ENCODE measurements around the gene SELL. TPM values are rescaled to one million over a fixed set of nuclear protein-coding genes. Genes with fewer than 3 reads are reported as not detected.

The SELL gene
- total and polyA plus RNA-seq, 2 of the 4 experiments (the other 2 are of a cell fraction) = not detected

GRCh38 chr1:169727307-169727706 lies 15.9 kb upstream of the SELL start:
- Histone ChIP-seq H2BK15ac (ENCODE audit: low read depth, low read length) (no peak overlapping the region), H3K4me3 (ENCODE audit: insufficient read depth, low read depth, low read length) (no peak overlapping the region), H3K4ac (ENCODE audit: low read depth, low read length) (no peak overlapping the region), H2AFZ (replicated peaks; ENCODE audit: low read length, poor library complexity) (no peak overlapping the region), H4K5ac (ENCODE audit: low read depth, low read length) (no peak overlapping the region), H3K36me3 (ENCODE audit: control insufficient read depth, insufficient read depth, low read length) (no peaks in the 10 kb centered on the region), H2AK5ac (ENCODE audit: low read depth, low read length) (no peak overlapping the region), H2BK120ac (ENCODE audit: low read depth, low read length) (no peak overlapping the region), H2BK5ac (ENCODE audit: low read depth, low read length, poor library complexity, severe bottlenecking) (no peak overlapping the region), H3K9ac (ENCODE audit: low read depth, low read length) (no peak overlapping the region), H3K9me3 (ENCODE audit: control insufficient read depth, insufficient read depth, low read length) (no peaks in the 10 kb centered on the region), H4K91ac (ENCODE audit: insufficient read depth, low read depth, low read length) (no peak overlapping the region), H3K14ac (replicated peaks; ENCODE audit: low read depth, low read length) (no peak overlapping the region), H3K9me1 (ENCODE audit: insufficient read depth, low read length) (no peaks in the 10 kb centered on the region), H3K27ac (ENCODE audit: insufficient read depth, low read length) (no peak overlapping the region), H3K18ac (ENCODE audit: low read depth, low read length) (no peak overlapping the region), H3K4me1 (ENCODE audit: control insufficient read depth, insufficient read depth, low read length) (no peaks in the 10 kb centered on the region), H3K56ac (ENCODE audit: extremely low read depth, insufficient read depth, low read length) (no peak overlapping the region), H3K79me1 (ENCODE audit: low read depth in 1 of 2, low read length in 2 of 2) (no peaks in the 10 kb centered on the region), H3K4me2 (ENCODE audit: low read depth, low read length) (no peak overlapping the region), H4K20me1 (ENCODE audit: insufficient read depth, low read length) (no peaks in the 10 kb centered on the region), H3K23ac (ENCODE audit: low read depth, low read length) (no peak overlapping the region), H2AK9ac (replicated peaks; ENCODE audit: low read depth, low read length, poor library complexity) (no peak overlapping the region), H2BK20ac (ENCODE audit: low read depth, low read length) (no peak overlapping the region), H3K27me3 (ENCODE audit: control insufficient read depth, insufficient read depth, low read length) (peaks cover 2% of the 10 kb centered on the region), H4K8ac (ENCODE audit: low read depth in 2 of 2, low read length in 2 of 2) (no peak overlapping the region)
- TF ChIP-seq RAD21 (IDR thresholded peaks at IDR 0.05; ENCODE audit: low read length) = no peak
- TF ChIP-seq NFE2L2 (IDR thresholded peaks at IDR 0.05; ENCODE audit: low read depth, low read length) = no peak
- TF ChIP-seq ELK1 (IDR thresholded peaks at IDR 0.05; ENCODE audit: borderline replicate concordance, low read depth, low read length) = no peak
- no peak for TF ChIP-seq POLR2A (IDR thresholded peaks at IDR 0.05; ENCODE audit: low read depth, low read length)
- no peak for TF ChIP-seq MAFK (IDR thresholded peaks at IDR 0.05; ENCODE audit: low read depth, low read length)
- TF ChIP-seq RFX5 (IDR thresholded peaks at IDR 0.05; ENCODE audit: low read depth, low read length) = no peak
- no peak for TF ChIP-seq CHD1 (IDR thresholded peaks at IDR 0.05; ENCODE audit: low read depth, low read length)
- no peak for TF ChIP-seq MXI1 (IDR thresholded peaks at IDR 0.05; ENCODE audit: borderline replicate concordance, low read depth, low read length)
- no peak for TF ChIP-seq CEBPB (IDR thresholded peaks at IDR 0.05; ENCODE audit: low read depth, low read length)
- TF ChIP-seq SMC3 (IDR thresholded peaks at IDR 0.05; ENCODE audit: low read depth, low read length) = no peak
- WGBS, 2 experiments (ENCODE audit: extremely low coverage in 2 of 2, insufficient read length in 1 of 2) = 57% methylated on average over 3 of the region's 6 CpGs; no CpG with 5 or more reads in 1 of the 2 experiments
- ChIA-PET POLR2A (ENCODE audit: unreplicated experiment) (no interaction called here), CTCF (interaction anchor here (1.0 kb wide), 1 partner anchor 15 kb away, joined by 5 read pairs; no protein-coding TSS in a partner anchor)
- in situ Hi-C loops (cut with MboI; ENCODE audit: low sequenced_read_pairs) (no loop called here), dilution Hi-C loops (cut with HindIII; ENCODE audit: low sequenced_read_pairs, unreplicated experiment) (no loop called here), intact Hi-C loops (cut with micrococcal nuclease) (no loop called here)
- no peak for DNase-seq
- BruUV-seq (replicated peaks) = no TSS peak
- ATAC-seq (ENCODE audit: low read depth) = no peak

Data from IMR-90 (cell line).